ENCODE results near the gene LILRB5.

Gene LILRB5

GRCh38 chr19:54257116-54257480, at the start of gene LILRB5:
LILRB5 (minus strand) TSS chr19:54257273; CDS start chr19:54257193, 80 bp downstream.
- no peak for DNase-seq
- no peak within 1 kb of the TSS for H3K4me3 Mint-ChIP-seq
- no peak for TF ChIP-seq CTCF (IDR thresholded peaks at IDR 0.05)
- peaks cover 11% of the 10 kb centered on the region for H3K4me1 Mint-ChIP-seq
- H3K27me3 Mint-ChIP-seq (ENCODE audit: low read depth, poor library complexity) = peaks cover 16% of the 10 kb centered on the region
- H3K27ac Mint-ChIP-seq = no peak within 1 kb of the TSS
- no peaks in the 10 kb centered on the region for H3K9me3 Mint-ChIP-seq
- no peaks in the 10 kb centered on the region for H3K36me3 Mint-ChIP-seq (ENCODE audit: low read depth)

- Mint-ChIP-seq H3K4me1 (no peaks in the 10 kb centered on the region), H3K36me3 (ENCODE audit: low read depth) (no peaks in the 10 kb centered on the region), H3K27me3 (ENCODE audit: low read depth, poor library complexity) (peaks cover 23% of the 10 kb centered on the region), H3K27ac (no peak overlapping the region), H3K4me3 (no peak overlapping the region), H3K9me3 (peaks cover 47% of the 10 kb centered on the region)
- TF ChIP-seq CTCF (IDR thresholded peaks at IDR 0.05) = no peak
- no peak for DNase-seq
Observed at GRCh38 chr19:54305141-54305540, 48.1 kb upstream of the LILRB5 start.

- no peaks in the 10 kb centered on the region for H3K4me1 Mint-ChIP-seq
- H3K27me3 Mint-ChIP-seq (ENCODE audit: low read depth, poor library complexity) = peaks cover 34% of the 10 kb centered on the region
- TF ChIP-seq CTCF (IDR thresholded peaks at IDR 0.05) = no peak
- DNase-seq = no peak
- H3K4me3 Mint-ChIP-seq = no peak overlapping the region
- H3K36me3 Mint-ChIP-seq (ENCODE audit: low read depth) = no peaks in the 10 kb centered on the region
- peaks cover 48% of the 10 kb centered on the region for H3K9me3 Mint-ChIP-seq
- H3K27ac Mint-ChIP-seq = no peak overlapping the region
Observed at GRCh38 chr19:54302257-54302656, 45.2 kb upstream of the LILRB5 start.

DNA sequence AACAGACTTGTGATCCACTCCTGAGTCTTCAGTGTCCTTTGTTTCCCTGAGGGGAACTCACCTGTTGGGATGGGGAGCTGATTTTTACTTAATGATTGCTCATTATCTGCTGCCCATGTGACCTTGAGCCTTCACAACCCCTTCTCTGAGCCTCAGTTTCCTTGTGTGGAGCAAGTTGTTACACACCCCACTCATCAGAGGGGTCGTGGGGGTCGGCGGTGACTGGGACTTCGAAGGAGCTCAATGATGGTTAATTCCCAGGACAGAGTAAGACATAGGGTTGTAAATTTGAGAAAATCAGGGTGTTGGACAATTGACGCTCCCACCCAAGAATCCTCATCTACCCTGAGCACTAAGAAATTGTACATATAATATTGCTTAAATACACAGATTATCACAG, 42.4 kb upstream of the LILRB5 start:
- no peak for TF ChIP-seq CTCF (IDR thresholded peaks at IDR 0.05)
- Mint-ChIP-seq H3K9me3 (peaks cover 31% of the 10 kb centered on the region), H3K27me3 (ENCODE audit: low read depth, poor library complexity) (peaks cover 32% of the 10 kb centered on the region), H3K36me3 (ENCODE audit: low read depth) (no peaks in the 10 kb centered on the region), H3K4me1 (no peaks in the 10 kb centered on the region), H3K4me3 (no peak overlapping the region), H3K27ac (no peak overlapping the region)
- no peak for DNase-seq

GRCh38 chr19:54299126-54299498, 42.0 kb upstream of the LILRB5 start:
- no peak for TF ChIP-seq CTCF (IDR thresholded peaks at IDR 0.05)
- no peak overlapping the region for H3K27ac Mint-ChIP-seq
- peaks cover 30% of the 10 kb centered on the region for H3K9me3 Mint-ChIP-seq
- H3K27me3 Mint-ChIP-seq (ENCODE audit: low read depth, poor library complexity) = peaks cover 31% of the 10 kb centered on the region
- no peak for DNase-seq
- H3K36me3 Mint-ChIP-seq (ENCODE audit: low read depth) = no peaks in the 10 kb centered on the region
- no peaks in the 10 kb centered on the region for H3K4me1 Mint-ChIP-seq
- no peak overlapping the region for H3K4me3 Mint-ChIP-seq

DNA sequence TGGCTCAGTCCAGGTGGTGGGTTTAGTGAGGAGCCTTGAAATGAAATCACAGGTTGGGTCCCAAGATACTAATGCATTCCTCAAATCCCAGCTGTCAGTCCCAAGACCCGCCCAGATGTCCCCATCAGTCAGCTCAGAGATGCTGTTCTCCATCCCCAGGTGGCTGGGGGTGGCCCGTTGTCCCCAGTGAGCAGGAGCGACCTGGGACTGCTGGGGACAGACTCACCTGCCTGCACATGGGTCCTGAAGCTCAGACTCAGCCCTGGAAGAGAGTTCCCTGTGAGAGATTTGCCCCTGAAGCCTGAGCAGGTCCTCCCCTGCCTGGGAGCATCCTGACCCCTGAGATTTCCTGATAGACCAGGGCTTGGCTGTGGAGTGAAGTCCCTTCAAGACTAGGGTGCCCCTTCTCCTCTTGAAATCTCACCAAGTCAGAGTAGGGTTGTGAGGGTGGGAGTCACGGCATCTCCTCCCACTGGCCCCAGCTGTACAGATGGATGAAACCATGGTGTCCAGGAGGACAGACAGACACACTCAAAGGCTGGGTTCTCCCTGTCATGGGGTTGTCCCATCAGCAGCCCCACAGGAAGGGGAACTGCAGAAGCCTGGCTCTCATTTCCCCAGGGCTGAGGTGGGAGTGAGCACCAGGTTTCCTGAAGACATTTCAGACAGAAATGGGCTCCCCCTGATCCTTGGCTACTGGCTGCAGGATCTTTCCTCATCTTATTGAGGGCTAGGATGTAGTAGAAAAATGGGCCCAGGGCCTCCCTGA, 41.5 kb upstream of the LILRB5 start:
- Mint-ChIP-seq H3K27me3 (ENCODE audit: low read depth, poor library complexity) (peaks cover 36% of the 10 kb centered on the region), H3K36me3 (ENCODE audit: low read depth) (no peaks in the 10 kb centered on the region), H3K4me3 (no peak overlapping the region), H3K9me3 (peaks cover 32% of the 10 kb centered on the region), H3K4me1 (no peaks in the 10 kb centered on the region), H3K27ac (no peak overlapping the region)
- no peak for TF ChIP-seq CTCF (IDR thresholded peaks at IDR 0.05)
- no peak for DNase-seq

Measured in nephron progenitor cell (in vitro differentiated cells).